ENCODE results near the gene TOGARAM2. TPM values are rescaled to one million over a fixed set of nuclear protein-coding genes. Genes with fewer than 3 reads are reported as not detected.

The TOGARAM2 gene
- total and polyA plus RNA-seq, 10 donors, result 3.0 to 19.9 (median 8.6) TPM

DNA sequence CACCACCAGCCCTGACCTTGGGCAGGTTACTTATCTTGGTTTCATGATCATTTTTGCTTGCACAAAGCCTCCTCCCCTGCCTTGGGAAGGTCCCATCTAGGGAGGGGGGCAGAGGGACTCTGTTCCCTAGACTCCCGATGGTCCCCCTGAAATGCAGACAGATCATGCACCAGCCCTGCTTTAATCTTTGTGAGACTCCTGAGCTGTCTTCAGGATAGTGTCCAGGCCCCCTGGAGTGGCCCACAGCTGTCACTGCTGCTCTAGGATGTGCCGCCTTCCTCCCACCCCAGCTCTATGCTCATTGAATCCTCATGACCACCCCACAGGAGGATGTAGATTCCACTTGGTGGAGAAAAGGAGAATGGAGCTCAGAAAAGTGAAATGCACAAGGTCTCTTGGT, 65.2 kb downstream of the TOGARAM2 start:
- H3K9me3 ChIP-seq, result no peaks in the 10 kb centered on the region
- TF ChIP-seq CTCF (IDR thresholded peaks at IDR 0.05 in 8 of 11, conservative IDR thresholded peaks at IDR 0.05 in 3 of 11) (no peak), POLR2A (IDR thresholded peaks at IDR 0.05) (no peak), POLR2AphosphoS5 (IDR thresholded peaks at IDR 0.05) (no peak)
- peaks cover 0 to 12% (median 0%) of the 10 kb centered on the region in 6 donors for H3K4me1 ChIP-seq
- H3K27me3 ChIP-seq (replicated peaks in 1 of 7), result no peaks in the 10 kb centered on the region
- no peak for DNase-seq
- 90 to 94% (median 92%) methylated on average over 2 of the region's 2 CpGs for WGBS, 5 donors
- peaks cover 0 to 14% (median 0%) of the 10 kb centered on the region in 6 donors for H3K36me3 ChIP-seq
- intact Hi-C loops (cut with DNase I; ENCODE audit: low total_unique reads), result no loop called here
- no peak overlapping the region for H3K27ac ChIP-seq
- H3K4me3 ChIP-seq, result no peak overlapping the region

DNA sequence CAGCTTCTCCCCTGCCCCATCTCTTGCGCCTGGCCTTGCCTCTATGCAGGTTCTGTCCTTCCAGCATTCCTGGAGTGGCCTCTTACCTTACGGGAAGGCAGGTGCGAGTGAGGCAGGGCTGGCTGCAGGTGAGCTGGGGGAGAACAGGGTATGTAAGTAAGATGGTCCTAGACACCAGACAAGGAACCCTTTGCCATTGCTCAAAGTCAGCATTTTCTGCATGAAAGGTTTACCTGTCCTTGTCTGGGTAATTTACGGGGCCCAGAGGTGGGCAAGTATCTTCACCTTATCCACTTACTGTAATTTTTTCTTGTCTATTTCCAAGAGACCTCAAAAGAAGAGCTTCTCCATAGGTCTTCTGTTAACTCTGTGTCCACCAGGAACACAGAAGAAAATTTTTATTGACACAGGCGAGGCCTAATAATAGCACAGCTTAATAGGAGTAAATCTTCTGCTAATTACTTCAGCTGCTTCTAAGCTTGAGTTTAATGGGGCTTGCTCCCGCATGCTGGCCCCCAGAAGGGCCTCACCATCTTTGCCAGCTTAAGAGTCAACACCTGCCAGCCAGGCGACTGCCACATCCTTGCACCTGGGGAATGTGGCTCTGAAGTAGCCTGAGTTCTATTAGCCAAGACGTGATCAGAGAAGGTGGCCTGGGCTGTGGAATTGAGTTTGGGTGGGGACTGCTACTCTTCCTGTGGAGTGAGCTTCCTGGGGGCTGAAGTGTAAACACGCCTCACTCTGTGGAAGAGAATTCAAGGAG, 66.2 kb downstream of the TOGARAM2 start:
- Histone ChIP-seq H3K27ac (no peak overlapping the region), H3K36me3 (peaks cover 0 to 20% (median 0%) of the 10 kb centered on the region in 6 donors), H3K4me1 (peaks cover 0 to 8% (median 0%) of the 10 kb centered on the region in 6 donors), H3K4me3 (no peak overlapping the region), H3K27me3 (replicated peaks in 1 of 7) (no peaks in the 10 kb centered on the region), H3K9me3 (no peaks in the 10 kb centered on the region)
- 89 to 95% (median 90%) methylated on average over 9 of the region's 9 CpGs for WGBS, 5 donors
- DNase-seq, result no peak
- TF ChIP-seq POLR2A (IDR thresholded peaks at IDR 0.05), result no peak
- TF ChIP-seq POLR2AphosphoS5 (IDR thresholded peaks at IDR 0.05), result no peak
- TF ChIP-seq CTCF (IDR thresholded peaks at IDR 0.05 in 8 of 11, conservative IDR thresholded peaks at IDR 0.05 in 3 of 11), result no peak
- intact Hi-C loops (cut with DNase I; ENCODE audit: low total_unique reads), result no loop called here

GRCh38 chr2:29050591-29050990, 69.5 kb downstream of the TOGARAM2 start:
- WGBS, 5 donors, result 81 to 98% (median 86%) methylated on average over 3 to 8 of the region's 8 CpGs
- no peak for TF ChIP-seq CTCF (IDR thresholded peaks at IDR 0.05 in 8 of 11, conservative IDR thresholded peaks at IDR 0.05 in 3 of 11)
- TF ChIP-seq POLR2A (IDR thresholded peaks at IDR 0.05), result no peak
- no peak for TF ChIP-seq POLR2AphosphoS5 (IDR thresholded peaks at IDR 0.05)

GRCh38 chr2:29051730-29052129, 70.6 kb downstream of the TOGARAM2 start:
- no peaks in the 10 kb centered on the region for H3K4me1 ChIP-seq
- no peak for TF ChIP-seq POLR2A (IDR thresholded peaks at IDR 0.05)
- TF ChIP-seq CTCF (IDR thresholded peaks at IDR 0.05 in 8 of 11, conservative IDR thresholded peaks at IDR 0.05 in 3 of 11), result no peak
- TF ChIP-seq POLR2AphosphoS5 (IDR thresholded peaks at IDR 0.05), result no peak
- no peak overlapping the region for H3K27ac ChIP-seq
- peaks cover 0 to 19% (median 0%) of the 10 kb centered on the region in 6 donors for H3K36me3 ChIP-seq
- H3K9me3 ChIP-seq, result no peaks in the 10 kb centered on the region
- WGBS, 5 donors, result 92 to 95% (median 94%) methylated on average over 7 to 12 of the region's 12 CpGs
- no peaks in the 10 kb centered on the region for H3K27me3 ChIP-seq (replicated peaks in 1 of 7)
- DNase-seq, result no peak
- intact Hi-C loops (cut with DNase I; ENCODE audit: low total_unique reads), result no loop called here
- no peak overlapping the region for H3K4me3 ChIP-seq

More at GRCh38 chr2:29050591-29050990, 69.5 kb downstream of the TOGARAM2 start:
- no peaks in the 10 kb centered on the region for H3K27me3 ChIP-seq (replicated peaks in 1 of 7)
- peaks cover 0 to 29% (median 0%) of the 10 kb centered on the region in 6 donors for H3K36me3 ChIP-seq
- H3K4me3 ChIP-seq, result no peak overlapping the region
- intact Hi-C loops (cut with DNase I; ENCODE audit: low total_unique reads), result no loop called here
- no peaks in the 10 kb centered on the region for H3K4me1 ChIP-seq
- no peak overlapping the region for H3K27ac ChIP-seq
- no peaks in the 10 kb centered on the region for H3K9me3 ChIP-seq
- no peak for DNase-seq
